Keratinocyte (primary cell): Measurements from ENCODE around the gene RRAGC. TPM values are rescaled to one million over a fixed set of nuclear protein-coding genes. Genes with fewer than 3 reads are reported as not detected.

Experiments used
- DNase-seq: peaks from one replicate; pipeline ENCODE4 v3.0.0-alpha.2; 2011; ENCODE audit warnings: low read depth, missing footprints, low spot score
- FAIRE-seq: peaks from 2 replicates; lab custom pipeline; 2011; peaks lifted over from hg19 to GRCh38; lab: Jason Lieb, UNC
- H2AFZ ChIP-seq: 2 replicates; pipeline ENCODE4 v1.6.0; 2012; ENCODE audit warnings: low read length, control low read depth, inconsistent platforms; ENCODE audit not compliant: control insufficient read depth
- H3K27ac ChIP-seq: 2 replicates; pipeline ENCODE4 v1.5.1; 2011; ENCODE audit warnings: low read length; ENCODE audit not compliant: control insufficient read depth, insufficient read depth
- H3K27me3 ChIP-seq: 3 replicates; pipeline ENCODE4 v1.6.0; 2011; ENCODE audit warnings: low read length; ENCODE audit not compliant: control insufficient read depth, insufficient read depth; ENCODE audit errors: extremely low read depth
- H3K36me3 ChIP-seq, 2 experiments: 2 replicates in 1 of 2; 3 replicates in 1 of 2; pipeline ENCODE4 v1.5.1; 2011; ENCODE audit warnings: low read length in 2 of 2, mild to moderate bottlenecking in 1 of 2; ENCODE audit not compliant: control insufficient read depth in 2 of 2, insufficient read depth in 2 of 2; ENCODE audit errors: extremely low read depth in 1 of 2
- H3K4me1 ChIP-seq: 3 replicates; pipeline ENCODE4 v1.5.1; 2011; ENCODE audit warnings: low read length; ENCODE audit not compliant: control insufficient read depth, insufficient read depth; ENCODE audit errors: extremely low read depth
- H3K4me2 ChIP-seq: 3 replicates; pipeline ENCODE4 v1.6.0; 2011; ENCODE audit warnings: low read depth, low read length; ENCODE audit not compliant: control insufficient read depth, insufficient read depth; ENCODE audit errors: extremely low read depth
- H3K4me3 ChIP-seq, 3 experiments: fragments of 200-600 bp in 1 of 3; sonication (generic) in 1 of 3; 2 replicates in 2 of 3; 3 replicates in 1 of 3; pipeline ENCODE4 v1.5.1; 2011 to 2016; ENCODE audit warnings: low read length in 3 of 3, mild to moderate bottlenecking in 3 of 3, control low read depth in 2 of 3, inconsistent platforms in 1 of 3, low read depth in 1 of 3, mixed read lengths in 1 of 3, mixed run types in 1 of 3, moderate library complexity in 1 of 3; ENCODE audit not compliant: control insufficient read depth in 2 of 3, insufficient read depth in 2 of 3; ENCODE audit errors: extremely low read depth in 1 of 3
- H3K79me2 ChIP-seq: 2 replicates; pipeline ENCODE4 v1.6.0; 2012; ENCODE audit warnings: low read length; ENCODE audit not compliant: control insufficient read depth, insufficient read depth
- H3K9ac ChIP-seq: 3 replicates; pipeline ENCODE4 v1.6.0; 2011; ENCODE audit warnings: low read length; ENCODE audit not compliant: control insufficient read depth, insufficient read depth; ENCODE audit errors: extremely low read depth
- H3K9me1 ChIP-seq: 3 replicates; pipeline ENCODE4 v1.6.0; 2011; ENCODE audit warnings: low read length; ENCODE audit not compliant: control insufficient read depth, insufficient read depth; ENCODE audit errors: extremely low read depth
- H3K9me3 ChIP-seq: 2 replicates; pipeline ENCODE4 v1.5.1; 2012; ENCODE audit warnings: low read depth, low read length; ENCODE audit not compliant: control insufficient read depth
- H4K20me1 ChIP-seq: 3 replicates; pipeline ENCODE4 v1.6.0; 2011; ENCODE audit warnings: low read length; ENCODE audit not compliant: control insufficient read depth, insufficient read depth; ENCODE audit errors: extremely low read depth
- CTCF ChIP-seq, 3 experiments: IDR thresholded peaks in 1 of 3; conservative IDR thresholded peaks in 1 of 3; optimal IDR thresholded peaks in 1 of 3; 2 replicates in 2 of 3; 3 replicates in 1 of 3; pipeline versions ENCODE3 to v1.5.1; 2011; ENCODE audit warnings: low read length in 3 of 3, mild to moderate bottlenecking in 3 of 3, moderate library complexity in 2 of 3, control low read depth in 1 of 3, inconsistent platforms in 1 of 3; ENCODE audit not compliant: insufficient read depth in 2 of 3; ENCODE audit errors: extremely low read depth in 1 of 3
- EZH2 ChIP-seq: IDR thresholded peaks from one replicate; pipeline ENCODE4 v1.6.1; 2012; ENCODE audit warnings: inconsistent platforms, mild to moderate bottlenecking, low read length, moderate library complexity
- dilution Hi-C: fragments of 300-500 bp; cut with MboI; formaldehyde crosslinking; loops from one replicate; pipeline ENCODE4 v1.7.0; 2020; ENCODE audit warnings: low sequenced_read_pairs; ENCODE audit not compliant: extremely low pct_ligation_motif_present
- polyA plus RNA-seq, 5 experiments: library from polyadenylated mRNA; depleted of rRNA in 3 of 5; stranded (reverse) in 3 of 5; stranded (forward) in 1 of 5; unstranded in 1 of 5; fragments of >200 nt; gene quantifications; 1 replicate in 1 of 5; 2 replicates in 3 of 5; 3 replicates in 1 of 5; pipeline versions ENCODE4 v1.2.1 to v1.2.3, GENCODE V29; 2011 to 2012; ENCODE audit warnings: missing spikeins in 2 of 5, low read depth in 1 of 5, low replicate concordance in 1 of 5

The RRAGC gene
- polyA plus RNA-seq, 1 donor (not counting 4 experiments of a cell fraction or from before 2014, with no cell fraction given): 37.8 TPM

GRCh38 chr1:38826886-38827285 lies 32.7 kb downstream of the RRAGC start:
- no peak overlapping the region for H3K4me3 ChIP-seq
- H3K27me3 ChIP-seq: peaks cover 3% of the 10 kb centered on the region
- no peak for FAIRE-seq

GRCh38 chr1:38826262-38826661 lies 33.3 kb downstream of the RRAGC start:
- Histone ChIP-seq H2AFZ (no peak overlapping the region), H3K4me1 (no peaks in the 10 kb centered on the region), H4K20me1 (no peaks in the 10 kb centered on the region), H3K27me3 (peaks cover 3% of the 10 kb centered on the region), H3K9me1 (no peaks in the 10 kb centered on the region), H3K4me2 (no peak overlapping the region), H3K9ac (no peak overlapping the region), H3K4me3 (no peak overlapping the region), H3K79me2 (no peaks in the 10 kb centered on the region), H3K27ac (no peak overlapping the region), H3K36me3 (no peaks in the 10 kb centered on the region), H3K9me3 (no peaks in the 10 kb centered on the region)
- dilution Hi-C loops: no loop called here
- no peak for TF ChIP-seq CTCF (optimal IDR thresholded peaks at IDR 0.05 in 1 of 3, IDR thresholded peaks at IDR 0.05 in 1 of 3, conservative IDR thresholded peaks at IDR 0.05 in 1 of 3; ENCODE audit: extremely low read depth in 1 of 3, insufficient read depth in 2 of 3, low read length in 3 of 3)
- no peak for TF ChIP-seq EZH2
- no peak for DNase-seq
- no peak for FAIRE-seq

More at GRCh38 chr1:38826886-38827285, 32.7 kb downstream of the RRAGC start:
- Histone ChIP-seq H3K9me1 (no peaks in the 10 kb centered on the region), H3K27ac (no peak overlapping the region), H4K20me1 (no peaks in the 10 kb centered on the region), H3K9ac (no peak overlapping the region), H3K79me2 (no peaks in the 10 kb centered on the region), H3K4me1 (no peaks in the 10 kb centered on the region), H3K9me3 (no peaks in the 10 kb centered on the region), H3K4me2 (no peak overlapping the region), H3K36me3 (no peaks in the 10 kb centered on the region), H2AFZ (no peak overlapping the region)
- no peak for TF ChIP-seq CTCF (optimal IDR thresholded peaks at IDR 0.05 in 1 of 3, IDR thresholded peaks at IDR 0.05 in 1 of 3, conservative IDR thresholded peaks at IDR 0.05 in 1 of 3; ENCODE audit: extremely low read depth in 1 of 3, insufficient read depth in 2 of 3, low read length in 3 of 3)
- no peak for TF ChIP-seq EZH2
- no peak for DNase-seq
- dilution Hi-C loops: no loop called here
